HG03469 (cell line): ENCODE measurements around the gene ASCL5.

Source experiments
- ATAC-seq: cut with Tn5 transposase; IDR thresholded peaks from one replicate; pipeline ENCODE4 v1.9.1; 2021; ENCODE audit warnings: mild to moderate bottlenecking, moderate library complexity, moderate number of reproducible peaks; ENCODE audit not compliant: unreplicated experiment

Gene ASCL5

GRCh38 chr1:201088901-201089525 lies 38.0 kb downstream of the ASCL5 start:
- ATAC-seq: no peak

GRCh38 chr1:201088395-201088794 lies 38.6 kb downstream of the ASCL5 start:
- no peak for ATAC-seq

- ATAC-seq: no peak
Observed at GRCh38 chr1:201085902-201086735, 40.9 kb downstream of the ASCL5 start.

GRCh38 chr1:201084295-201084694 lies 42.7 kb downstream of the ASCL5 start:
- ATAC-seq: no peak

- no peak for ATAC-seq
Observed at GRCh38 chr1:201083741-201084140, 43.2 kb downstream of the ASCL5 start.

- no peak for ATAC-seq
Observed at GRCh38 chr1:201080135-201080534, 46.8 kb downstream of the ASCL5 start.

GRCh38 chr1:201077736-201078135 lies 49.2 kb downstream of the ASCL5 start:
- no peak for ATAC-seq

- no peak for ATAC-seq
Observed at GRCh38 chr1:201077116-201077515, 49.9 kb downstream of the ASCL5 start.

GRCh38 chr1:201076092-201076491 lies 50.9 kb downstream of the ASCL5 start:
- ATAC-seq: no peak

GRCh38 chr1:201074018-201074417 lies 53.0 kb downstream of the ASCL5 start:
- ATAC-seq: no peak

- ATAC-seq: no peak
Observed at GRCh38 chr1:201072922-201073321, 54.1 kb downstream of the ASCL5 start.

GRCh38 chr1:201072149-201072548 lies 54.8 kb downstream of the ASCL5 start:
- no peak for ATAC-seq

- ATAC-seq: no peak
Observed at GRCh38 chr1:201069636-201070035, 57.3 kb downstream of the ASCL5 start.

GRCh38 chr1:201068976-201069375 lies 58.0 kb downstream of the ASCL5 start:
- no peak for ATAC-seq

- ATAC-seq: no peak
Observed at GRCh38 chr1:201066986-201067385, 60.0 kb downstream of the ASCL5 start.

- ATAC-seq: no peak
Observed at GRCh38 chr1:201065686-201066085, 61.3 kb downstream of the ASCL5 start.

GRCh38 chr1:201064806-201065205 lies 62.2 kb downstream of the ASCL5 start:
- no peak for ATAC-seq
